SK-N-DZ (cell line): ENCODE data around the gene DNAH9.

Source experiments
- DNase-seq: peaks from one replicate; pipeline ENCODE4 v3.0.0-alpha.2; 2015; ENCODE audit warnings: low spot score

The DNAH9 gene

DNA sequence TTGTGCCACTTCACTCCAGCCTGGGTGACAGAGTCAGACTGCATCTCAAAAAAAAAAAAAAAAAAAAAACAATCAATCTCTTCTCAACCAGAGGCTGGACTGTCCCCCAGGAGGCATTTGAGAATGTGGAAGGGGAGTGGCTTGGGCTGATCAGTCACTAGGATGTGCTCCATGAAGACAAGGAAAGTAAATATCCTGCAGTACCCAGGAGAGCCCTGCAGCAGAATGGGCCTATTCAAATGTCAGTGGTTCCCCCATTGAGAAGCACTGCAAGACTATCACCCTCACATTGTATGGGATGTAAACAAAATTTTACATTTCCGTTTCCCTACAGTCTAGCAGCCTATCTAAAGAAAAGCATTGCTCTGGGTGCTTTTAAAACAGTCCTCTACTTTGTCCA lies 70.3 kb downstream of the DNAH9 start:
- DNase-seq = no peak

DNA sequence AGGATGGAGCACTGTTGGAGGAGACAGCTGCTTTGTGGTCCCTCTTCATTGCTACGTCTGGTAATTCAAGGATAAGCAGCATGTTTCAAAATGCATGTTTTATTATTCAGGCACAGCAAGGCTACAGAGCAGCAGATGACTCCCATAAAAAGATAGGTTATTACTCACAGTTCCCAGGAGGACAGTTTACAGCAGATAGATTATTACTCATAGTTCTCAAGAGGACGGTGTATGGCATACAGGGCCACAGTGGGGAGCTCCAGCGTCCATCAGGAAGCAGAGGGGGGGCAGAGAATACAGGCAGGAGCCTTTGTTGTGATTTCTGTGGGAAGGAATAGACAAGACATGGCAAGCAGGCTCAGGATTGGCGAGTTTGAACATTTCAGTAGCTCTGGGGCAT lies 72.9 kb downstream of the DNAH9 start:
- no peak for DNase-seq

DNA sequence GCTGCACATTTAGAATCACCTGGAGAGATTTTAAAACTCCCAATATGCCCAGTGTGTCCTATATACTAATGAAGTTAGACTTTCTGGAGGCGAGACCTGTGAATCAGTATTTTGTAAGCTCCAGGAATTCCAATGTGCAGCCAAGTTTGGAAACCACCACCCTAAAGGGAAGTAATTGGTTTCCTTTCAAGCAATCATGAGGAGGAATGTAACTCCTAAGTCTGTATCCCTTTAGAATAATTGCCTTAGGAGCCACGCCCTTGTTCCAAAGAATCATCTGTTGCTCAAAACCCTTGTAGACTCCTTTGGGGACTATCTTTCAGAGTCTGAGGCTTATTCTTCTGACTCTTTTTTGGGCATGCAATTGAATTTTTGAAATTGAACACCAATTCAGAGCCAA lies 84.4 kb downstream of the DNAH9 start:
- no peak for DNase-seq

DNA sequence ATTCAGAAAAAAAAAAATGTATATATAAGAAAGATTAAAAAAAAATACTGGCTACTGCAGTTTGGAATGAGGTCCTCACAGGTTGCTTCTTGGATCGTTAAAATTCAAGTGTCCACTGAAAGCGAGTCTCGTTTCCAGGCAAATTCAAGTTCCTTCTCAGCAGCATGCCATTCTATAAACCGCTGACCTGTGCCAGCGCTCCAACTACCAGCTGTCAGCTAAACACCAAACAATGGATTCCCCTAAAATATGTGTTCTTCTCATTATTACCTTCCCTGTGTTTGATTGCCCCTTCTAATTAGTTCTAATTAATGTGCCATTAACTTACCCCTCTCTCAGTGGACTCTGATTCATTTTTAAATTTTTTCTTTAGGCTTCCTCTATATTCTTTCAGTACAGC lies 92.4 kb downstream of the DNAH9 start:
- no peak for DNase-seq

DNA sequence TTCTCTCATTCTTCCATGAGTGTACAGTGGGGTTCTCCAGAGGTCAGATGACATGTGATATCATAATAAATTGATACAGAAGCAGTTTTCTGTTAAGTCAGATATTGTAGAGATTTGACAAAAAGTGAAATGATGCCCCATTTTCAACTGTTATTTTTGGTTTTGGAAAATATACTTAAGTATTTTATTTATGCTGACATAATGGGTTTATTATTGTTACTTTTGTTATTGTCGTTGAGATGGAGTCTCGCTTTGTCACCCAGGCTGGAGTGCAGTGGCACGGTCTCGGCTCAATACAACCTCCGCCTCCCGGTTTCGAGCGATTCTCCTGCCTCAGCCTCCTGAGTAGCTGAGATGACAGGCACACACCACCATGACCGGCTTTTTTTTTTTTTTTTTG lies 94.4 kb downstream of the DNAH9 start:
- no peak for DNase-seq

DNA sequence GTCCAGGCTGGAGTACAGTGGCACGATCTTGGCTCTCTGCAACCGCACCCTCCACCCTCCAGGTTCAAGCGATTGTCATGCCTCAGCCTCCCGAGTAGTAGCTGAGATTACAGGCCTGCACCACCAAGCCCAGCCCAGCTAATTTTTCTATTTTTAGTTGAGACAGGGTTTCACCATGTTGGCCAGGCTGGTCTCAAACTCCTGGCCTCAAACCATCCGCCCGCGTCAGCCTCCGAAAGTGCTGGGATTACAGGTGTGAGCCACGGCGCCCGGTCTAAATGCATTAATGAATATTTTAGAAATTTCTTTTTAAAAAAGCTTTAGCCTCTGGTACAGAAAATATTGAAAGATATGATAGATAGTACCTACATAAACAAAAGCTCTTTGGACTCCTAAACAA lies 95.0 kb downstream of the DNAH9 start:
- no peak for DNase-seq

DNA sequence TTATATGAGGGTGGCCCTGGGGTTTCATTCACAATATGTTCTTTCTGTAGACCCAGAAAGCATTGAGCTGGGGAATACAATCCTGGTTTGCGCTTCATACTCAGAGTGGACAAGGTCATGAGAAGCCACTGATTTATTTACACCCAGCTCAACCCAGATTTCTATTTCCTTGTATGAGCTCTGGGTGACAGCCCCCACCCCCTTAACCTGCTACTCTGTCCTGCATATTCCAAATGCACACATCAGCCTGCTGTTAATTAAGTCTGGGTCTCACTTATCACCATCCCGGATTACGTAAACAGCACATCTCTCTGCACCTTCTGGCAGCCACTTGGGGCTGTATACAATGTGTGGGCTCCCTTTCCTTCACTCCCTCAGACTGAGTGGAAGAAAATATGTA lies 102.4 kb downstream of the DNAH9 start:
- DNase-seq = no peak

DNA sequence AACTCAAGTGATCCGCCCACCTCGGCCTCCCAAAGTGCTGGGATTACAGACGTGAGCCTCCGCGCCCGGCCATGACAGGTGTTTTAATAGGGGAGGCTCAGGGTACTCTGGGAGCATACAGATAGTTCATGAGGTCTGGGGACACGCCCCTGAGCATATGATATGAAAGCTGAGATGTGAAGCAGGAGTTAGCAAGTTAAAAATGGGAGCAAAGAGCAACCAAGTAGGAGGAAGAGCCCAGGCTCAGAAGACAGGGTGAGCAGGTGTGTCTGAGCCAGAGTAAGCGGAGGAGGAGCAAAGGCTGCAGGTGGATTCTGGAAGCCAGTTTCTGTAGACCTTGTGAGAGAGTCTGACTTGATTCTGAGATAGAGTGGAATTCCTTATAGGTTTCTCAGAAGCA lies 103.6 kb downstream of the DNAH9 start:
- DNase-seq = no peak

DNA sequence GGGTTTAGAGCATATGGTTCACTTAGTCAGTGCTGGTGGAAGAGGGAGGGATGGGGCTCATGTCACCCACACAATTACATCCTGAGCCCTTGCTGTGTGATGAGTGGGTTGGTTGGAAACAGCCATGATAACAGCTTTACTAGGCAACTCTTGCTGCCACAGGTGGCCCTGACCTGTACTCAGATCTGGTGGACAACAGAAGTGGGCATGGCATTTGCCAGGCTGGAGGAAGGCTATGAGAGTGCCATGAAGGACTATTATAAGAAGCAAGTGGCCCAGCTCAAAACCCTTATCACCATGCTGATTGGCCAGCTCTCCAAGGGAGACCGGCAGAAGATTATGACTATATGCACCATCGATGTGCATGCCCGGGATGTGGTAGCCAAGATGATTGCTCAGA lies 105.8 kb downstream of the DNAH9 start:
- DNase-seq = no peak

DNA sequence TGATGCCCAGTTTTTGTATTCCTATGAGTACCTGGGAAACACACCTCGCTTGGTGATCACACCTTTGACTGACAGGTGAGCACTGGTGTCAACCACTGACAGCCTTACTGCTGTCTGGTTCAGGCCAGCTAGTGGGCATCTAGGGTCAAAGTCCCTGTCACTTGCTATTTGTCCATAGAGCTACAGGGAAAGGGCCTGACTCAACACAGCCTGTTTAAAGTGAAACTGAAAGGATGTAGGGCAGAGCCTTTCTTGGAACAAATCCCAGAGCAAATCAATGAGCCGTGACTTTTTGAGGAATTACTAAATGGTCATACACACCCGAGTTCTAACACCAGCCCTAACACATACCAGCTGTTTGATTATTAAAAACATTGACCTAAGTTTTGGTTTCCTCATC lies 106.8 kb downstream of the DNAH9 start:
- DNase-seq = no peak

DNA sequence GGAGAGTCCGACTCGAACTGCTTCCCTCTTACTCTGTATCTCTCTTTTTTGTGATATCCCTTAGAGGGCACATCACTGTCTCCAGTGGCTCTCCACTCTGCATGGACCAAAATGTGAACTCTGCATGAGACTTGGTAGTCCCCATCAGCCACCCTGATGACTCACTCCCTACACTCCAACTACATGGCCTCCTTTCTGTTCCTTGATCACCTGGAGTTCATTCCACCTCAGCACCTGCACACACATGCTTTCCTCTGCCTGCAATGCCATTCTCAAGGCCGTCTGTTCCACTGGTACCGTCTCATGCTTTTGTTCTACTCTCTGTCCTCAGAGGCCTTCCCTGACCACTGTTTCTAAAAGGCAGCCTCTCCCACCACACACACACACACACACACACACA lies 109.3 kb downstream of the DNAH9 start:
- no peak for DNase-seq

DNA sequence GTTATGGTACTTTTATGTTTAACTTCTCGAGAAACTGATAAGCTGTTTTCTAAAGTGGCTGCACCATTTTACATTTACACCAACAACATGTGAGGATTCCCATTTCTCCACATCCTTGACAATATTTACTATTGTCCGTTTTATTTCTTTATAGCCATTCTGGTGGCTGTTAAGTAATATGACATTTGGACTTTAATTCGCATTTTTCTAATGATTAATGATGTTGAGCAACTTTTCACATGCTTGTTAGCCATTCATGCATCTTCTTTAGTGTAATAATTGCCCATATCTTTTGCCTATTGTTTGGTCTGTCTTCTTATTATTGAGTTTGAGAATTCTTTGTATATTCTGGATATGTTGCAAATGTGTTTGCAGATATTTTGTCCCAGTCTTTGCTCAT lies 114.2 kb downstream of the DNAH9 start:
- DNase-seq = no peak

DNA sequence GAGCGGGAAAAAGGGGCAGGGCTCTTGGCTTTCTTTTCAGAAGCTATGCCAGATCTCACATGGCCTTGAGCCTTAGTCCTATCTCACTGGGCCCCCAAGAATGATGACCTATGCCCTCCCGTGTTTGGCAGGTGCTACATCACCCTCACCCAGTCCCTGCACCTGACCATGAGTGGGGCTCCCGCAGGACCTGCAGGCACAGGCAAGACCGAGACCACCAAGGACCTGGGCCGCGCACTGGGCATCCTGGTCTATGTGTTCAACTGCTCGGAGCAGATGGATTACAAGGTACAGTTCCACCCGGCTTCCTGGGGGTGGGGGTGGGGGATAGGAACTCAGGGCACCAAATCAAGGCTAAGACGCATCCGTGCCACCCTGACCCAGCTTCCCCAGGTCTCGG lies 120.9 kb downstream of the DNAH9 start:
- DNase-seq = no peak

DNA sequence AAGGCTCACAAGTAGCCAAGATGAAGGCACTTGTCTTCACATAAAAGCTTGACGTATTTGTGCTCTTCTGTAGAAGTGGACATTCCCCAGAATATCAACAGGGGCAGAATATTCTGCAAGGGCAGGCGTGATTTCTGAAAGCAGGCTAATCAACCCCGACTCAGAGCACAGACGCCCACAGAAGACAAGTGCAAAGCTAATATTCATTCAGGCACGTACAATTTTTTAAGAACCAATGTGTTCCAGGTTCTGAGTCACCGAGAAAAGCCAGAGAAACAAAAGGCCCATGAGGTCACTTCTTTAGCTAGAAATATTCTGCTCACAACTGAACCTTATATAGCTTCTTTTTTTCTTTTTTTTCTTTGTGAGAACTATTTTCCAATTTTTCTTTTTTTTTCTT lies 121.6 kb downstream of the DNAH9 start:
- no peak for DNase-seq

DNA sequence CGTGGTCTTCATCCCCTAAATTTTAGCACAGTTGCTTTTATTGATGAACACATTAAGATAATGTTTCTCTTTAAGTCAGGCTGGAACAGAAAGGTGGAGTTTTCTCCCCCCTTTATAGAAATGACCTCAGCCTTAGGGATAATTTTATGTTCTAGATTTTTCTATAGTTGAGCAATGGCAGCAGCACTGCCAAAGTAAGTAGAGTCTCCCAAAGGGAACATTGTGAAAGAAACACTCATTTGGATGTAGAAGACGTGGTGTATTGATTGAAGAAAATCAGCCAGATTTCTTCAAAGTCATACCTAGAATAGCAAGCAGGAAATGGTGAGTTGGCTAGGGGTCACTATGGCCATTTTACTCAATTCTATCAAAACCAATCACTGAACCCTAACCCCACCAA lies 122.5 kb downstream of the DNAH9 start:
- no peak for DNase-seq

DNA sequence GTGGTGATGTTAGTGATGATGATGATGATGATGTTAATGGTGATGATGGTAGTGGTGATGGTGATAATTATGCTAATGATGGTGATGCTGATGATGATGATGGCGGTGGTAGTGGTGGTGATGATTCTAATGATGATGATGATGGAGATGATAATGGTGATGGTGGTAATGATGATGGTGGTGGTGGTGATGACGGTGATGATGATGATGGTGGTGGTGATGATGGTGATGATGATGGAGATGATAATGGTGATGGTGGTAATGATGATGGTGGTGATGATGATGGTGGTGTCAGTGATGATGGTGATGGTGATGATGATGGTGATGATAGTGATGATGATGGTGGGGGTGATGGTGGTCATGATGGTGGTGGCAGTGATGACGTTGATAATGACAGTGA lies 132.5 kb downstream of the DNAH9 start:
- no peak for DNase-seq

DNA sequence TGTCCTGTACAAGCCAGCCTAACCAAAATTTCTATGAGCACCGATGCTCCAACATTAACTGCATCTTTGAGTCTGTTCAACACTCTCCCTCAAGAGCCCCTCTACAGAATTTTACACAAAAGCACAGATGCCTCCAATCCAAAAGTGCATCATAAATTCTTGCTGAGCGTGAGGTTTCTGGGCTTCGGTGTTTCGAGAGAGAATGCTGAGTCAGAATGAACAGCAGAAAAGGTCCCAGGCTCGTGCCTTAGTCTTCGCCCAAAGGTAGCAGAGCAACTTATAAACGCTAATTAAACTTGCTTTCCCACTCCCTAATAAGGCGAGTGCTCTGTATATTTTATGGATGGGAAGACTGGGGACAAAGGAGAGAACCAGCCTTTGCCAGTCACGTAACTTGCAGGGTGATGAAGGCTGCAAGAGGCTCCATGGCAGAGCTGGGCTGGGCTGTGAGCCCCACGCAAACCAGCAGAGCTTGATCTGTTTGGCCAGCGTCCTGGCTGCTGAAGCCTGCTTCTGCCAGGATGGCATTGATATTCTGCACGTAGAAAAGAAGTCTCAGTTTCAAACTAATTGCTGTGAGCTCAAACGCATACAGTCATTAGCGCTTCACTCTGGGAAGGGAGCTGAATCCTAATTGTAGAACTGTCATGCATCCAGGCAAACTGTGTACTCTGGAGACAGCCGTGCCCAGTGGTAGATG lies 138.5 kb downstream of the DNAH9 start:
- no peak for DNase-seq

DNA sequence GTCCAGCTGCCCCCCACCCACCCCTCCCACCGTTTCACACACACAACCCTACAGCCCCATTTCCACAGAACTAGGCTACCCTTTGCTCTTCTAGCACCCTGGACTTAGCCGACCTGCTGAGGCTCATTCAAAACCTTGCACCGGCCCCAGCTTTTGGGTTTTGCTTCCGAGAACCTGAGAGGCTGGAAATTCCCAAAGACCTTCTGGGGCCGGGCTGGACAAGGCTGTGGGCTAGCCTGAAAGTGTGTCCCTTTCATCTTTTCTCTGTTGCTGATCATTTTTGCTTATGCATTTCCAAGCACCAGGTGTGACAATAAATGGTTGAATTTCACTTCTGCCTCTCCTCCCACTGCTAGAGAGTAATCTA lies 139.0 kb downstream of the DNAH9 start:
- no peak for DNase-seq

DNA sequence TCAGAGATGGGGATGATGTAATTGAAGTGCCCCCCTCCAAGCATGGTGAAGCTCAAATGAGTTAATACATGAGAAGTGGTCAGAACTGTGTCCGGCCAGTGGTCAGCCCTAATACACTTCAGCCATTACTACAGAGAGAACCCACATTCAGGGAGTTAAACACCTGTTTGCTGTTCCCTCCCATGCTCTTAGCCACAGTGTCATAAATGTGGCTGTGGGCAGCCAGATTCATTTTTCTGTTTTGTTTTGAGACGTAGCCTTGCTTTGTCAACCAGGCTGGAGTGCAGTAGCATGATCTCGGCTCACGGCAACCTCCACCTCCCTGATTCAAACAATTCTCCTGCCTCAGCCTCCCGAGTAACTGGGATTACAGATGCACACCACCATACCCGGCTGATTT lies 139.9 kb downstream of the DNAH9 start:
- DNase-seq = no peak

DNA sequence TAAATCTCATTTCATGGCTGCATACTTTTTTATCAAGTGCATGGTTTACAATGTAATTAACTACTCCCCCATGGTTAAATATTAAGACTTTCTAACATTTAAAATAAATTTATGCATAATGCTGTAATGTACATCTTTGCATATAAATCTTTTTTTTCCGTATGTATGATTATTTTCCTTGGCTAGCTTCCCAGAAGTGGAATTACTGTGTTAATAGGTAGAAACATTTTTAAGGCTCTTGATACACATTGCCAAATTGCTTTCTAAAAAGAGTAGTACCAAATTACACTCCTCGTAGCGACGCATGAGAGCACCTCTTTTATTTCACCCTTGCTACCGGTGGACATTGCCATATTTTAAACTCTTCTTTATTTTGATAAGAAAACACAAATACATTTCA lies 141.1 kb downstream of the DNAH9 start:
- DNase-seq = no peak

DNA sequence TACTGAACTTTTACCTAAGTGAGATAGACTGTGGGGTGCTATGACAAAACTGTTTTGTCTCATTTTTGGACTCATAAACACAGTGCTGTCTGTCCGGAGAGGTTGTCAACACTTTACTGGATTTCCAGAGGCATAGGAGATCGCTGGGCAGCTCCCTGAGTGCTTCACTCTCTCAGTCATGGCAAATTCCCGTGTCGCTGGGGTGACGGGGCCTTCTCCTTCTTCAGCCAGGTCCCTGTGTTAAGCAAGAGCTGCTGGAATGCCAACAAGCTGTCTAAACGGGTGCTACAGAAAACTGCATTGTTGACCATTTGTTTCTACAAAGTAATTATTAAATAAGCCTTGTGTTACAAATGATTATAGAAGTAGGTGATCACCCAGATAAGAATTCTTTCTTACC lies 141.6 kb downstream of the DNAH9 start:
- DNase-seq = no peak

DNA sequence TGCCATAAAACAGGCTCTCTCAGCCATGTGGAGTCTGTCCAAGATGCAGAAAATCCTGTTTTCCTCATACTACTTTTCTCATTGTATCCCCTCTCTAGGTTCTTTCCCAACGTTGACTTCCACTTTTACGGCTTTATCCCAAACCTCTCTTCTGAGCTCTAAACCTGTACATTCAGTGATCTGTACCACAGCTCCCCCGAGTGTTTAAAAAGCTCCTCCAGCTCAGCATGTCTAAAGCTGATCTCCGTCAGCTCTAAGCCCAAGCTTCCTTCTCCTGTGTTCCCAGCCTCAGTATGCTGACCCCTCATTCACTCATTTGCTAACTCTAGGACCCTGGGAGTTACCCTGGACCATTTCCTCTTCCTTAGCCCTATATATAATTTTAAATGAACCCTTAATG lies 144.6 kb downstream of the DNAH9 start:
- DNase-seq = no peak

DNA sequence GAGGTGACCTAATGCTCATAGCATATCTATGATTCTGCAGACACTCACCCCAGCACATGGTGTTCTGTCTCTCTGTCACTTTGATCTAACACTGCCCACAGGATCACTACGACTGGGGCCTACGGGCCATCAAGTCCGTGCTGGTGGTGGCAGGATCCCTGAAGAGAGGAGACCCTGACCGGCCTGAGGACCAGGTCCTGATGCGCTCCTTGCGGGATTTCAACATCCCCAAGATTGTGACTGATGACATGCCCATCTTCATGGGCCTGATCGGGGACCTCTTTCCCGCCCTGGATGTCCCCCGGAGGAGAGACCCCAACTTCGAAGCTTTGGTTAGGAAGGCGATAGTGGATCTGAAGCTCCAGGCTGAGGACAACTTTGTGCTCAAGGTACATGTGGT lies 146.4 kb downstream of the DNAH9 start:
- DNase-seq = no peak

DNA sequence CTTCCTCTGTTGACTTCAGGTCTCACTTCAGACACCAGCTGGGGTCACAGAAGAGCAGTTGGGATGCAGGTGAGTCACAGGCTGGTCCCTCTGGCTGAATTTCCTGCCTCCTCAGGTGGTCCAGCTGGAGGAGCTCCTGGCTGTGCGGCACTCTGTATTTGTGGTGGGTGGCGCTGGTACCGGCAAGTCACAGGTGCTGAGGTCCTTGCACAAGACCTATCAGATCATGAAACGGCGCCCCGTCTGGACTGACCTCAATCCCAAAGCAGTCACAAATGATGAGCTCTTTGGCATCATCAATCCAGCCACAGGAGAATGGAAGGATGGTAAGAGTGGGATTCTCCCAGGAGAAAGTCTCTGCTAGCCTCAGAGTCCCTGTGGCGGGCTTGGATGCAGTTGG lies 149.2 kb downstream of the DNAH9 start:
- no peak for DNase-seq

DNA sequence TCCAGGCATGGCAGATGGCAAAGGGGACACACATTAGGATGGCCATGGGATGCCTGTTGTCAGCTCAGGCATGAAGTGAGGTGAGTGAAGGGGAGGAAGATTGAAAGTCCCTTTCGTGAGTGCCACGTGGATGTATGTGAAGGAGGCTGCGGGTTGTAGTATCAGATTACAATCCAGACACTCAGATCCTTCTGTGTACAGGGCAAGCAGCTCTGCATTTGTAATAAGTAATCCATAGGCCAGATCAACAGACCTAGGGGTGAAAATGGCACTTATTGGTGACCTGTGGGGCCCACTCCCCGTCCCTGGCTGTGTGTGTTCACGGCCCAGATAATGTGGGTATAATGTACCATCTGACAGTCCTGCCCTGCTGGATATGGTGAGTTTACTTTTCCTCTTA lies 159.5 kb downstream of the DNAH9 start:
- no peak for DNase-seq
